Measurements from ENCODE around the gene INPP4A. TPM values are rescaled to one million over a fixed set of nuclear protein-coding genes. Genes with fewer than 3 reads are reported as not detected.

Gene INPP4A
- total and polyA plus RNA-seq, 2 of the 13 experiments (the other 11 are each of a cell fraction or from before 2014, with no cell fraction given), result 10.1 to 10.9 TPM

DNA sequence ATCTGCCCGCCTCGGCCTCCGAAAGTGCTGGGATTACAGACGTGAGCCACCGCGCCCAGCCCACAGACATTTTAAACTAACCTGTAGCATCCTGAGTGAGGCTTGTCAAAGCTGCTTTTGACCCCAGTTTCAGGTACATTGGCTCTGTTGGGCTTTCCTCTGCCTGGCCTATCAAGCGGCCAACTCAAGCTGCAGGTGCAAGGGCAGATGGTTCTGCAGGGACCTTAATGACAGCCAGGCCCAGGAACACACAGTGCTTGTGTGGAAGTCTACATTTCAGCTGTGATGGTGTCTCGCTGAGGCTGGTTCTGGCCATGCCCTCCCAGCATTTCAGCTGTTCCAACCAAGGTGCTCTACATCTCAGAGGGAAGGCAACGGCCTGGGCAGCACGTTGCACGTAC is 18.4 kb downstream of the INPP4A start:
- H3K79me2 ChIP-seq (ENCODE audit: insufficient read depth, low read length), result peaks cover 11% of the 10 kb centered on the region
- H3K27ac ChIP-seq (ENCODE audit: extremely low read length, insufficient read depth, low read length), result no peak overlapping the region
- H3K9ac ChIP-seq (ENCODE audit: insufficient read depth, low read depth, low read length), result no peak overlapping the region
- H3K4me2 ChIP-seq (ENCODE audit: low read depth, low read length), result no peak overlapping the region
- no peak overlapping the region for H3K4me3 ChIP-seq (replicated peaks in 1 of 3; ENCODE audit: insufficient read depth in 1 of 3, low read depth in 2 of 3, low read length in 3 of 3)
- H2AFZ ChIP-seq (ENCODE audit: low read length), result no peak overlapping the region
- H3K27me3 ChIP-seq (ENCODE audit: control insufficient read depth in 1 of 2, insufficient read depth in 2 of 2, low read length in 2 of 2), result no peaks in the 10 kb centered on the region
- no peak for FAIRE-seq
- H3K9me3 ChIP-seq (ENCODE audit: low read length), result no peaks in the 10 kb centered on the region
- in situ Hi-C loops (cut with HindIII; ENCODE audit: extremely low pct_ligation_motif_present, low pct_unique_long_range_greater_than_20kb), result no loop called here
- 95% methylated on average over 9 of the region's 11 CpGs for WGBS (ENCODE audit: low lambda C conversion rate)
- POLR2A ChIA-PET, result no interaction called here
- 0 out of 5 replicates have a peak, but pooled peaks cover 0 to 1% of the 10 kb centered on the region in 2 experiments for H3K36me3 ChIP-seq (replicated peaks in 1 of 2; ENCODE audit: control insufficient read depth in 1 of 2, insufficient read depth in 2 of 2, low read length in 2 of 2)
- peaks cover 18% of the 10 kb centered on the region; the same call in 1 of the 2 replicates for H3K4me1 ChIP-seq (ENCODE audit: insufficient read depth, low read length)
- no peak for ATAC-seq
- H4K20me1 ChIP-seq (ENCODE audit: insufficient read depth, low read length), result no peaks in the 10 kb centered on the region; the same call in 1 of the 2 replicates
- DNase-seq (ENCODE audit: low spot score), result no peak
- BruUV-seq (replicated peaks), result no TSS peak
- CTCF ChIA-PET (ENCODE audit: low intra/inter-chr PET ratio, low total read pairs), result no interaction called here
- intact Hi-C loops (cut with micrococcal nuclease; ENCODE audit: unreplicated experiment), result no loop called here
- TF ChIP-seq ELF4 (CRISPR knock-in tag; IDR thresholded peaks at IDR 0.05; ENCODE audit: borderline replicate concordance) (no peak), FOXJ3 (CRISPR knock-in tag; IDR thresholded peaks at IDR 0.05; ENCODE audit: borderline replicate concordance) (no peak), ZNF652 (CRISPR knock-in tag; IDR thresholded peaks at IDR 0.05; ENCODE audit: borderline replicate concordance, low read depth) (no peak), ZNF414 (CRISPR knock-in tag; IDR thresholded peaks at IDR 0.05) (no peak), CBFB (CRISPR knock-in tag; IDR thresholded peaks at IDR 0.05) (no peak), PRDM4 (CRISPR knock-in tag; IDR thresholded peaks at IDR 0.05; ENCODE audit: borderline replicate concordance) (no peak), ZNF501 (CRISPR knock-in tag; IDR thresholded peaks at IDR 0.05) (no peak), MXD3 (CRISPR knock-in tag; IDR thresholded peaks at IDR 0.05) (no peak), PAX8 (CRISPR knock-in tag; IDR thresholded peaks at IDR 0.05; ENCODE audit: borderline replicate concordance) (no peak), ZFP41 (CRISPR knock-in tag; IDR thresholded peaks at IDR 0.05; ENCODE audit: borderline replicate concordance) (no peak), KDM1A (CRISPR knock-in tag; IDR thresholded peaks at IDR 0.05) (no peak), ZNF678 (CRISPR knock-in tag; IDR thresholded peaks at IDR 0.05) (no peak)
- TF ChIP-seq, protein P1, sequence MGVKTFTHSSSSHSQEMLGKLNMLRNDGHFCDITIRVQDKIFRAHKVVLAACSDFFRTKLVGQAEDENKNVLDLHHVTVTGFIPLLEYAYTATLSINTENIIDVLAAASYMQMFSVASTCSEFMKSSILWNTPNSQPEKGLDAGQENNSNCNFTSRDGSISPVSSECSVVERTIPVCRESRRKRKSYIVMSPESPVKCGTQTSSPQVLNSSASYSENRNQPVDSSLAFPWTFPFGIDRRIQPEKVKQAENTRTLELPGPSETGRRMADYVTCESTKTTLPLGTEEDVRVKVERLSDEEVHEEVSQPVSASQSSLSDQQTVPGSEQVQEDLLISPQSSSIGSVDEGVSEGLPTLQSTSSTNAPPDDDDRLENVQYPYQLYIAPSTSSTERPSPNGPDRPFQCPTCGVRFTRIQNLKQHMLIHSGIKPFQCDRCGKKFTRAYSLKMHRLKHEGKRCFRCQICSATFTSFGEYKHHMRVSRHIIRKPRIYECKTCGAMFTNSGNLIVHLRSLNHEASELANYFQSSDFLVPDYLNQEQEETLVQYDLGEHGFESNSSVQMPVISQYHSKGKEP (CRISPR knock-in tag; IDR thresholded peaks at IDR 0.05), result no peak
- TF ChIP-seq, protein P2, sequence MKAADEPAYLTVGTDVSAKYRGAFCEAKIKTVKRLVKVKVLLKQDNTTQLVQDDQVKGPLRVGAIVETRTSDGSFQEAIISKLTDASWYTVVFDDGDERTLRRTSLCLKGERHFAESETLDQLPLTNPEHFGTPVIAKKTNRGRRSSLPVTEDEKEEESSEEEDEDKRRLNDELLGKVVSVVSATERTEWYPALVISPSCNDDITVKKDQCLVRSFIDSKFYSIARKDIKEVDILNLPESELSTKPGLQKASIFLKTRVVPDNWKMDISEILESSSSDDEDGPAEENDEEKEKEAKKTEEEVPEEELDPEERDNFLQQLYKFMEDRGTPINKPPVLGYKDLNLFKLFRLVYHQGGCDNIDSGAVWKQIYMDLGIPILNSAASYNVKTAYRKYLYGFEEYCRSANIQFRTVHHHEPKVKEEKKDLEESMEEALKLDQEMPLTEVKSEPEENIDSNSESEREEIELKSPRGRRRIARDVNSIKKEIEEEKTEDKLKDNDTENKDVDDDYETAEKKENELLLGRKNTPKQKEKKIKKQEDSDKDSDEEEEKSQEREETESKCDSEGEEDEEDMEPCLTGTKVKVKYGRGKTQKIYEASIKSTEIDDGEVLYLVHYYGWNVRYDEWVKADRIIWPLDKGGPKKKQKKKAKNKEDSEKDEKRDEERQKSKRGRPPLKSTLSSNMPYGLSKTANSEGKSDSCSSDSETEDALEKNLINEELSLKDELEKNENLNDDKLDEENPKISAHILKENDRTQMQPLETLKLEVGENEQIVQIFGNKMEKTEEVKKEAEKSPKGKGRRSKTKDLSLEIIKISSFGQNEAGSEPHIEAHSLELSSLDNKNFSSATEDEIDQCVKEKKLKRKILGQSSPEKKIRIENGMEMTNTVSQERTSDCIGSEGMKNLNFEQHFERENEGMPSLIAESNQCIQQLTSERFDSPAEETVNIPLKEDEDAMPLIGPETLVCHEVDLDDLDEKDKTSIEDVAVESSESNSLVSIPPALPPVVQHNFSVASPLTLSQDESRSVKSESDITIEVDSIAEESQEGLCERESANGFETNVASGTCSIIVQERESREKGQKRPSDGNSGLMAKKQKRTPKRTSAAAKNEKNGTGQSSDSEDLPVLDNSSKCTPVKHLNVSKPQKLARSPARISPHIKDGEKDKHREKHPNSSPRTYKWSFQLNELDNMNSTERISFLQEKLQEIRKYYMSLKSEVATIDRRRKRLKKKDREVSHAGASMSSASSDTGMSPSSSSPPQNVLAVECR (CRISPR knock-in tag; IDR thresholded peaks at IDR 0.05; ENCODE audit: borderline replicate concordance), result no peak
